Subcutaneous abdominal adipose tissue (tissue), 5 donors: ENCODE measurements around the gene FOXO3.

Experiments
- H3K27ac ChIP-seq: one replicate; pipeline ENCODE4 v1.7.0; 2013; ENCODE audit warnings: low read depth, mild to moderate bottlenecking, inconsistent platforms, low read length, moderate library complexity
- H3K27me3 ChIP-seq, 5 donors: one replicate each; pipeline ENCODE4 v1.7.0; 2013; ENCODE audit warnings: low read length in 5 of 5, inconsistent platforms in 1 of 5; ENCODE audit not compliant: control insufficient read depth in 5 of 5, insufficient read depth in 4 of 5
- H3K36me3 ChIP-seq, 5 donors: one replicate each; pipeline ENCODE4 v1.7.0; 2013; ENCODE audit warnings: low read length in 5 of 5; ENCODE audit not compliant: control insufficient read depth in 5 of 5, insufficient read depth in 5 of 5
- H3K4me1 ChIP-seq, 5 donors: one replicate each; pipeline ENCODE4 v1.7.0; 2013; ENCODE audit warnings: low read length in 5 of 5, mild to moderate bottlenecking in 3 of 5, moderate library complexity in 1 of 5; ENCODE audit not compliant: control insufficient read depth in 5 of 5, insufficient read depth in 5 of 5
- H3K4me3 ChIP-seq, 5 donors: one replicate each; pipeline ENCODE4 v1.7.0; 2013; ENCODE audit warnings: low read length in 5 of 5, low read depth in 1 of 5
- H3K9ac ChIP-seq, 5 donors: one replicate each; pipeline ENCODE4 v1.7.0; 2013; ENCODE audit warnings: low read length in 5 of 5, mild to moderate bottlenecking in 4 of 5, moderate library complexity in 3 of 5
- H3K9me3 ChIP-seq, 5 donors: one replicate each; pipeline ENCODE4 v1.7.0; 2013; ENCODE audit warnings: low read length in 5 of 5; ENCODE audit not compliant: control insufficient read depth in 5 of 5
- donor health status: healthy.
- donor health status: healthy.
- donor health status: healthy.
- donor health status: healthy.
- donor health status: healthy.

FOXO3 gene

DNA sequence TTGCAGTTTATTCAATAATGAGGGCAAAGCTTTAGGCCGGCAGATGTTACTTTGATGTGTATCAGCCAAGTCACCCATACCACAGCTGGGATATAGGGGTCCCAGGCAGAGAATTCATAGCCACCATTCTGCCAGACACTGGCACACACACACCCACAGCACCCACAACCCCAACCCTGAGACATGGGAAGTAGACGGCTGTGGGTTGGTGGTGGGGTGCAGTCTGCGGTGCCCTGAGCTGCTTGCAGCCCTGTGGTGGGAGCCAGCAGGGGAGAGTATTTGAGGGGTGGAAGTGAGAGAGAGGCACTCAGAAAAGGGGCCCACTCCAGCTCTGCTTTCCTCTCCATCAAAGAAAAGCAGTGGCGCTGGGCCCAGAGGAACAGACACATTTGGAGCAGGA, 125.3 kb downstream of the FOXO3 start:
- Histone ChIP-seq H3K9me3 (no peaks in the 10 kb centered on the region), H3K4me3 (no peak overlapping the region), H3K9ac (peak overlapping the region in 1 of 5 donors; percentile 35), H3K4me1 (peaks cover 3 to 44% (median 35%) of the 10 kb centered on the region in 5 donors), H3K27ac (no peak overlapping the region), H3K36me3 (peaks cover 0 to 20% (median 7%) of the 10 kb centered on the region in 5 donors), H3K27me3 (no peaks in the 10 kb centered on the region)

DNA sequence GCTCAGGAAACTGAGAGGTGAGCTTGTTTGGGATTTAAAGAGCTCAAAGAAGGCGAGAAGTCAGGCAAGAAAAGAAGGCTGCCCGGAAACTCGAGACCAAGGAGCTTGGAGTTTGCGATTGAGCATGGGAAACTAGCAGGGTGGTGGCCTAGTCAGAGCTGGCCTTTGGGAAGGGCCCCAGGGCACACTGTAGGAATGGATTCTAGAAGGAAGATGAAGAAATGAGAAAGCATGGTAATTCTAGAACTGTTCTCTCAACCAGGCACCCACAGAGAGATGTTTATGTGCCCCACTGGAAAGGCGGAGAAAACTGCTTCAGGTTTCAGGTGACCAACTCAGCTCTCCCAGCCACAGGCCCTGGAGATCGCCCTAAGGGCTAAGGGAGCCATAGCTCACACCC, 126.2 kb downstream of the FOXO3 start:
- Histone ChIP-seq H3K9ac (no peak overlapping the region), H3K4me3 (no peak overlapping the region), H3K27me3 (no peaks in the 10 kb centered on the region), H3K36me3 (peaks cover 0 to 20% (median 7%) of the 10 kb centered on the region in 5 donors), H3K9me3 (no peaks in the 10 kb centered on the region), H3K27ac (no peak overlapping the region), H3K4me1 (peaks cover 3 to 44% (median 35%) of the 10 kb centered on the region in 5 donors)

DNA sequence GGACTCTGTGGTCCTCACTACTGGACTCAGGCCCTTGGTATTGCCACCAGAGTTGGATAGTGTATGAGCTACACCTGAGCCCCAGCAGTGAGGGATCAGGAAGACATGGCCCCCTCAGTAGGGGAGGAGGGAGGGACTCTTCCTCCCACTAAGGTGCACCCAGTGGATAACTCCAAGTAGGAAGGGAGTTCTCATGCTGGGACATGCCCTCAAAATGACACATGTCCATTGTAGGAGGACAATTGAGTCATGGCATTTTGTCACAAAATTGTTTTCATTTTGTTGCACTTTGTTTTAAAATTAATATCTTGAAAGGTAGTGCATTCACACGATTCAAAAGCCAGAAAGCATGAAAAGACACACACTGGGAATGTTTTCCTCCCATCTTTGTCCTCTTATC, 127.2 kb downstream of the FOXO3 start:
- Histone ChIP-seq H3K4me3 (no peak overlapping the region), H3K27ac (no peak overlapping the region), H3K4me1 (peaks cover 3 to 38% (median 35%) of the 10 kb centered on the region in 5 donors), H3K27me3 (no peaks in the 10 kb centered on the region), H3K9ac (no peak overlapping the region), H3K36me3 (peaks cover 0 to 20% (median 7%) of the 10 kb centered on the region in 5 donors), H3K9me3 (no peaks in the 10 kb centered on the region)

DNA sequence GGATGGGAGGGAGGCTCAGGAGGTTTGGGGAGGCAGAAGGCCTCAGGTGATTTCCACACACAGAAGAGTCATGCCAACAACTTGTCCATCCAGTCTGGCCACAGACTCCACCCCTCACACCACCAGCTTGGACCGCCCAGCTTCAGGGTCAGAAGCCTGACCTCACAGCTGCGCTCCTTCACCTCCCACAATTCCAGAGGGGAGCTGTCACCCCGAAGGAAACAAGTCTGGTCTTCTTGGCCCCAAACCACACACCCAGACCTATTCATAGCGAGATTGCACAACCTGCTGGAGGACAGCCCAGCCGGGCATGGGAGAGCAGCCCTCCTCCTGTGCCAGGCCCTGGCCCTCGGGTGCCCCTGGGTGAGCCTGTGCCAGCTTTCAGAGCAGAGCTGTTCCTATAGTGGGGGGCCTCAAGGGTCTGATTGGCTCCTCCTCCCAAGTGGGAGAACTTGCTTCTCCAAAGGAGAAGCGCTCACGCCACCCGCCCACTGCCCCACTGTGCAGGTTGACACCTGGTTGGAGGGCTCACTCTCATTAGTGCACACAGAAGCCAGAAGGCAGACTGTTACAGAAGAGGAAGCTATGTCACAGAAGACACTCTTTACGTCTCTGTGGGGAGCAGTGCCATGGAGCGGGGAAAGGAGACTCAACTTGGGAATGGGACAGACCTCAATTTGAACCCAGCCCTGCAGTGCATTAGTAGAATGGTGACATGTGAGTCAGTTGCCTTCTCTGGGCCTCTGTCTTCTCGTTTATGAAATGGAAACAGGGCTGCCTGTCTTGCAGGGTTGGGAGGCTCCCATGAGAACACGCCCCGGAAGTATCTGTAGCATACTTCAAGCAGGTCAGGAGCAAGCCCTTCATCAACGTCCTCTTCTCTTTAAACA, 128.8 kb downstream of the FOXO3 start:
- Histone ChIP-seq H3K27ac (peak overlapping the region; percentile 62), H3K9ac (no peak overlapping the region), H3K36me3 (peaks cover 0 to 24% (median 7%) of the 10 kb centered on the region in 5 donors), H3K9me3 (no peaks in the 10 kb centered on the region), H3K4me3 (no peak overlapping the region), H3K27me3 (no peaks in the 10 kb centered on the region), H3K4me1 (peaks cover 3 to 38% (median 36%) of the 10 kb centered on the region in 5 donors)

DNA sequence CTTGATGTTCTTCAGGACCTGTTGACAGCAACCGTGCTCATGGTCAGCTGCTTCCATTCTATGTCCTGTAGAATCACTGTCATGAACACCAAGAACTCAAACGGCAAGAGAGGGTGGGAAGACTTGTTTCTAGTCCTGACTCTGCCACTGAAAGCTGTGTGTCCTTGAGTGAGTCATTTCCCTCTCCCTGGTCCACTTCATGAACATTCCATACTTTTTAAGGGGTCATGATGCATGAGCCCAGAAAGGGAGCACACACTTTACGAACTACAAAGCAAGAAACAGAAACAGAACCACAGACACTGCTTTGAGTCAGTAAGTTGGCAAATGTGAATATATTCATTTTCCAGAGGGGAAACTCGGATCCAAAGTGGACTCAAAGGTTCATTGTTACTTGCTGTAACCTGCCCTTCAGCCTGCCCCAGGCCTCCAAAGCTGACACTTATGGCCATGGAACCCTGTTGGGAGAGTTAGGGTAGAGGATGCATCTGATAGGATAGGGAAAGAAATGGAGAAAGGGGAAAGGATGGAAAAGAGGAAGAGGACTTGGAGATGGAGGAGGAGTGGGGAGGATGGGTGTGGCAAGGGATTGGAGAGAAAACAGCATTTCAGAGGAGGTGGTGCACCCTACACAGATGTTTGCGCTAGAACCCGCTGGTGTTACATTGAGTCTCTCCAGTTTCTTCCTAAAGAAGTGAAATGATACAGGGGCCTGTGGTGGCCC, 129.8 kb downstream of the FOXO3 start:
- no peaks in the 10 kb centered on the region for H3K9me3 ChIP-seq
- H3K4me1 ChIP-seq, result peaks cover 0 to 33% (median 31%) of the 10 kb centered on the region in 5 donors
- no peak overlapping the region for H3K27ac ChIP-seq

DNA sequence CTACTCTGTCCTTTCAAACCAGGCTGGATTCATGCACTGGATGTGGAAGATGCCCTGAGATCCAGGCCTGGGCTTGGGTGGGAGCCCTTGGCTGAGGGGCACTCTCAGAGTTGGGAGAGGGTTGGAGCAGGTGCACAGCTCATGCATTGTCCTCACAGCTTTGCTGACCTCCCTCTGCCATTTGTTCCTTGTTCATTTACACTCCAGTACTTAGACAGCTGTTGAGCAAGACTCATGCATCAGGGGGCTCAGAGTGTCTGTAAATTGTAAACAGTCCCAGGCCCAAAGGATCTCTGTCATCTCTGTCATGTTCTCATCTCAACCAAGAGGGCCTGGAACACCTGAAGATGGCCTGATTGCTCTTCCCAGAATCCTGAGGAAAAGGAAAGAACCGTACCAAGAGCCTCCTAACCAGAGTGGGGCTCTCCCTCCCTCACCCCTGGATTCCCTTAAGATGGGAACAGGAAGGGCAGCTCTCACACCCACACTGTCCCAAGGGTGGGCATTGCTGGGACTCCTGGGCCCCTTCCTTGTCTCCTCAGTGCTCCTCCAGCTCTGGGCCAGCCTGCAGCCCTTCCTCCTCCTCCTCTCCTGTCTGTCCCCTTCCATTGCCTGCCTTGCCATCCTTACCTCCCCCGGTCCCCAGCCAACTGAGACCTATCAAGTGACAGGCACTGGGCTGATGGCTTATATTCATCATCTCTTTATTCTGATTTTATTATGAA, 132.9 kb downstream of the FOXO3 start:
- H3K27me3 ChIP-seq, result no peaks in the 10 kb centered on the region
- no peaks in the 10 kb centered on the region for H3K9me3 ChIP-seq
- H3K9ac ChIP-seq, result no peak overlapping the region
- peaks cover 0 to 6% (median 0%) of the 10 kb centered on the region in 5 donors for H3K36me3 ChIP-seq
- H3K4me1 ChIP-seq, result peaks cover 0 to 35% (median 32%) of the 10 kb centered on the region in 5 donors
- H3K27ac ChIP-seq, result no peak overlapping the region
- H3K4me3 ChIP-seq, result no peak overlapping the region

More for the DNA sequence above, 129.8 kb downstream of the FOXO3 start:
- Histone ChIP-seq H3K36me3 (peaks cover 0 to 21% (median 7%) of the 10 kb centered on the region in 5 donors), H3K4me3 (no peak overlapping the region), H3K9ac (no peak overlapping the region), H3K27me3 (no peaks in the 10 kb centered on the region)

DNA sequence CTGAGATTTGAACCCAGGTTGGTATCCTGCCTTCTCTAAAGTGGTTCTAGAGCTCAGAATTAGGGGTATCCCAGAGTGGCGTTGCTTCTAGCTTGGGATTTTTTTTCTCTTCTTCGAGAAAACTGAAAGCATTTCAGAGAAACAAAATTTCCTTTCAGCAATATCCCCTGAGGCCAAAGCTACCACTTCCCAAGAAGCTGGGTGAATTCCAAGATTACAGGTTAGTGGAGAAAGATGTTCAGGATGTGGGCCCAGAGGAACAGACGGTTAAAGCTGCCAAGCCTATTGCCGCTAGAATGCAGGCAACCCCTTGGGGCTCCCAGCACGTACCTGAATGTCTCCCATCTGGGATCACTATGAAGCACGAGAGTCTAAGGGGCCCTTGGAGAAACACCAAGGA, 134.1 kb downstream of the FOXO3 start:
- Histone ChIP-seq H3K9ac (no peak overlapping the region), H3K4me1 (peaks cover 0 to 31% (median 24%) of the 10 kb centered on the region in 5 donors), H3K4me3 (no peak overlapping the region), H3K9me3 (no peaks in the 10 kb centered on the region), H3K27ac (peak overlapping the region; percentile 37), H3K36me3 (peaks cover 0 to 6% (median 0%) of the 10 kb centered on the region in 5 donors), H3K27me3 (no peaks in the 10 kb centered on the region)

DNA sequence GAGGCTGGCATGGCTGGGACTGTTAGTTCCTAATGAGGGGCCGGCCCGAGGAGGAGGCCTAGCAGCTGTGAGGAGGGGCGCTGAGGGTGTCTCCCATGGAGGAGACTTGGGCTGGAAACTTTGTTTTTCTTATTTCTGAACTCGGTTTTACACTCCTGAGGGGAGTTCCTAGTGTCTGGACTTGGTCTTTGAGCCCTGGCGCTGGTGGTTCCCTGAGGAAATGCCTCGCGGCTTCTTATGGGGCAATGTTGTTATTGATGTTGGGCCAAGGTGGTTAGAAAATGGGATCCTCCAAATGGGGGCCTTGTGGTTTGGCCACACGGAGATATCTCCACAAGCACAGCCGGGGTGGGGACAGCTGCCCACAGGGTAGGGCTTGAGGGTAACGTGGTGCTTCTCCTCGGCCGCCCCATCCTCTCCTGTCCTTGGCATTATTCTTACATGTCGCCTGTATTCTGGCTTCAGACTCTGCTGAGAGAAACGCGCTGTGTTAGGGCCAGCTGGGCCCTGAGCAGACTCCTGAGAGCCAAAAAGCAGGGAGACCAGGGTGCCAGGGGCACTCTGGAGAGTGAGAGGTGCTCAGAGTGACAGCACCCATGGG, 136.9 kb downstream of the FOXO3 start:
- Histone ChIP-seq H3K27me3 (no peaks in the 10 kb centered on the region), H3K36me3 (peaks cover 0 to 4% (median 0%) of the 10 kb centered on the region in 5 donors), H3K4me3 (peak overlapping the region in 1 of 5 donors; percentile 16), H3K4me1 (peaks cover 0 to 28% (median 25%) of the 10 kb centered on the region in 5 donors), H3K27ac (peak overlapping the region; percentile 50), H3K9me3 (peaks cover 4 to 18% (median 13%) of the 10 kb centered on the region in 5 donors), H3K9ac (no peak overlapping the region)

DNA sequence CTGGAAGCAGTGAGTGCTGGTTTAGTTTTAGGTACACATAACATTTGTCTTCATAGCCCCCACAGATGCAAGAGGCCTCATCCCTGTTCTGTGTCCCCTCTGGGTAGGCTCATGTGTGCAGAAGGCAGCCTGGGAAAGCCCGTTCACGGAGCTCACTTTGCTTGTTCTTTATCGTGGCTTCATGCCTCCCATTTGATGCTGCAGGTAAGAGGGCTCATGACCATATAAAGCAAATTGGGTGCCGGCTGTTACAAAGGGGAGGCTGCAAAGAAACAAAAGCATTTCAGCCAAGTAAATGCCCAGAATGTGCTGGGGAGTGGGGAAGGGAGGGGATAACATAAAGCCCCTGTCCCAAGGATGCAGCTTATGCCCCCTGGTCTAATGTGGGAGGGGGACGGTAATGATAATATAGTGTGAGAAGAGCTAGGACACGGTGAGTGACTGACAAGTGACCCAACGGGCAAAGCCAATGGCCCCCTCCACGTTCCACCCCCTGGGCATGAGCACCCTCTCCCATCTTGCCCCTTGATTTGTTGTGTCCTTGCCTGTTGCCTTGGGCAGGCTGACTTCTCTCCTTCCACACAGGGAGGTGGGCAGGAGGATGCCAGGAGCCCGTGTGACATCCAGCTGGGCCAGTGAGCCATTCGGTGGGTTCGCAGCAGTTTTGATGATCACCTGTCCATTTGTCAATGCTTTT, 138.0 kb downstream of the FOXO3 start:
- Histone ChIP-seq H3K9me3 (peaks cover 4 to 19% (median 13%) of the 10 kb centered on the region in 5 donors), H3K27ac (no peak overlapping the region), H3K4me1 (peaks cover 0 to 28% (median 25%) of the 10 kb centered on the region in 5 donors), H3K36me3 (no peaks in the 10 kb centered on the region), H3K9ac (no peak overlapping the region), H3K4me3 (no peak overlapping the region), H3K27me3 (no peaks in the 10 kb centered on the region)
